GM12892 (cell line): ENCODE data around the gene GALNT7.

Experiments used
- POLR2A ChIP-seq: IDR thresholded peaks from 2 replicates; pipeline ENCODE4 v1.6.1; 2011; ENCODE audit warnings: low read depth, low read length, control low read depth
- POLR2AphosphoS5 ChIP-seq: IDR thresholded peaks from 2 replicates; pipeline ENCODE4 v1.6.1; 2011; ENCODE audit warnings: low read depth, low read length, control low read depth

GRCh38 chr4:173264684-173265185 lies 96.1 kb downstream of the GALNT7 start:
- TF ChIP-seq POLR2A (no peak), POLR2AphosphoS5 (no peak)
